MM.1S (cell line): ENCODE data around the gene SYNGR1.

Experiments
- CTCF ChIP-seq: fragments of 300-600 bp; sonication (generic); IDR thresholded peaks from 2 replicates; pipeline ENCODE4 v1.5.1; 2016; ENCODE audit warnings: antibody characterized with exemption, low read length, mixed read lengths
- EZH2 ChIP-seq: fragments of 300-600 bp; sonication (generic); optimal IDR thresholded peaks from 2 replicates; pipeline ENCODE3; 2017; ENCODE audit warnings: low read depth, mild to moderate bottlenecking, antibody characterized with exemption, low read length, mixed read lengths
- EZH2phosphoT487 ChIP-seq: fragments of 300-600 bp; sonication (generic); IDR thresholded peaks from 2 replicates; pipeline ENCODE4 v1.6.1; 2018; ENCODE audit warnings: antibody characterized with exemption, low read length

- TF ChIP-seq EZH2 (no peak), CTCF (no peak), EZH2phosphoT487 (no peak)
Observed at GRCh38 chr22:39353346-39353745, 3.6 kb downstream of the SYNGR1 start.
